ENCODE results near the gene SDHC.
"Not testable (repeated sequence)": the region's sequence is repeated elsewhere in the genome, so short reads cannot be mapped to it uniquely, and the experiment has no call there.

Gene SDHC

GRCh38 chr1:161388639-161389038, 74.5 kb downstream of the SDHC start:
- in situ Hi-C loops (cut with MboI; ENCODE audit: low pct_unique_long_range_greater_than_20kb, low sequenced_read_pairs, unreplicated experiment): no loop called here
- no peak for TF ChIP-seq CTCF (IDR thresholded peaks at IDR 0.05; ENCODE audit: extremely low read depth, insufficient read depth, missing control alignments)
- DNase-seq (ENCODE audit: low spot score): no peak

GRCh38 chr1:161389158-161389557, 75.0 kb downstream of the SDHC start:
- in situ Hi-C loops (cut with MboI; ENCODE audit: low pct_unique_long_range_greater_than_20kb, low sequenced_read_pairs, unreplicated experiment); DNase-seq (ENCODE audit: low spot score): not testable (repeated sequence)

DNA sequence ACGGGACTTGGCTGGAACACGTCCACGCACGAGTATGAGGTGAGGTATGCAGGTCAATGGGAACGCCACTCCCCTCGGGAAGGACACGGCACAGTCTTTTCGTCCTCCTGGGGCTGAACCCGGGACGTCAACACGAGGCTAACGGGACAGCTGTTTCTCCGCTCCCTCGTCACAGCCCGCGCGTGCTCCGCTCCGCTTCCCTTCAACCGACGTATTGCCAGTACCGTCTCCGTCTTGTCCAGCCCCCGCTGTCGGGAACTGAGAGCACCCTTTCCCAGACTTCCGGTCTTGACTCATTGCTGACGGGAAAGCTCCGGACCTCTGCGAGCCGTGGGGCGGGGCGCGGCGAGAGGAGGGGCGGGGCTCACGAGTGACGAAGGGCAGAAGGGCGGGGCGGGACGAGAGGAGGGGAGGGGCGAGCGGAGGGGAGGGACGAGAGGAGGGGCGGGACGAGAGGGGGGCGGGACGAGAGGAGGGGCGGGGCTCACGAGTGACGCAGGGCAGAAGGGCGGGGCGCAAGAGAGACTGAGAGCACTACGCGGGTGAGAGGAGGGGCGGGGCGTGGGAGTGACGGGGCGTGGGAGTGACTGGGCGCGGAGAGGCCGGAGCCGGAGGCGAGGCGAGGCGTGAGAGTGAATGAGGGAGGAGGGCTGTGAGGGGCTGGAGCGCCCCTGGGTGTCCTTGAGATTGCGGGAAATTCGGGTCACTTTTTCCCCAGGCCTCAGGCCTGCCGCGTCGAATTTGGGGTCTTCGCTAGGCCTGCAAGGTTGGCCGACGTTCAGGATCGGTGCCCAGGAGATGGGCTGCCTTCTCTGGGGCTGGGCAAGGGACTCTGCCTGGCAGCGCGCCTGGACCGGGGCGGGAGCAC, 75.7 kb downstream of the SDHC start:
- TF ChIP-seq CTCF (IDR thresholded peaks at IDR 0.05; ENCODE audit: extremely low read depth, insufficient read depth, missing control alignments): no peak
- in situ Hi-C loops (cut with MboI; ENCODE audit: low pct_unique_long_range_greater_than_20kb, low sequenced_read_pairs, unreplicated experiment): no loop called here
- peak; percentile 90 for DNase-seq (ENCODE audit: low spot score)

GRCh38 chr1:161390559-161390858, 76.3 kb downstream of the SDHC start:
- in situ Hi-C loops (cut with MboI; ENCODE audit: low pct_unique_long_range_greater_than_20kb, low sequenced_read_pairs, unreplicated experiment): no loop called here
- no peak for DNase-seq (ENCODE audit: low spot score)
- TF ChIP-seq CTCF (IDR thresholded peaks at IDR 0.05; ENCODE audit: extremely low read depth, insufficient read depth, missing control alignments): no peak

DNA sequence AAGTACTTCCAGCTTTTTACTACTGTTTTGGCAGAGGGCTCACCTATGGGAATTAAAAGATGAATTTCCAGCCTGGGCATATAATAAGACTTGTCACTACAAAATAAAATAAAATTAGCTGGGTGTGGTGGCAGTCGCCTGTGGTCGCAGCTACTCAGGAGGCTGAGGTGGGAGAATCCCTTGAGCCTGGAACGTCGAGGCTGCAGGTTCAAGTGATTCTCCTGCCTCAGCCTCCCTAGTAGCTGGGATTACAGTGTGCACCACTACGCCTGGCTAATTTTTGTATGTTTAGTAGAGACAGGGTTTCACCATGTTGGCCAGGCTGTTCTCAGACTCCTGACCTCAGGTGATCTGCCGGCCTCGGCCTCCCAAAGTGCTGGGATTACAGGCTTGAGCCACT, 77.0 kb downstream of the SDHC start:
- in situ Hi-C loops (cut with MboI; ENCODE audit: low pct_unique_long_range_greater_than_20kb, low sequenced_read_pairs, unreplicated experiment): not testable (repeated sequence)

GRCh38 chr1:161391611-161392010, 77.4 kb downstream of the SDHC start:
- in situ Hi-C loops (cut with MboI; ENCODE audit: low pct_unique_long_range_greater_than_20kb, low sequenced_read_pairs, unreplicated experiment): no loop called here
- no peak for TF ChIP-seq CTCF (IDR thresholded peaks at IDR 0.05; ENCODE audit: extremely low read depth, insufficient read depth, missing control alignments)
- DNase-seq (ENCODE audit: low spot score): no peak

More for the DNA sequence above, 77.0 kb downstream of the SDHC start:
- DNase-seq (ENCODE audit: low spot score): not testable (repeated sequence)

- no peak for TF ChIP-seq CTCF (IDR thresholded peaks at IDR 0.05; ENCODE audit: extremely low read depth, insufficient read depth, missing control alignments)
- in situ Hi-C loops (cut with MboI; ENCODE audit: low pct_unique_long_range_greater_than_20kb, low sequenced_read_pairs, unreplicated experiment): no loop called here
- no peak for DNase-seq (ENCODE audit: low spot score)
These were observed 79.0 kb downstream of the SDHC start for GRCh38 chr1:161393151-161393550.

DNA sequence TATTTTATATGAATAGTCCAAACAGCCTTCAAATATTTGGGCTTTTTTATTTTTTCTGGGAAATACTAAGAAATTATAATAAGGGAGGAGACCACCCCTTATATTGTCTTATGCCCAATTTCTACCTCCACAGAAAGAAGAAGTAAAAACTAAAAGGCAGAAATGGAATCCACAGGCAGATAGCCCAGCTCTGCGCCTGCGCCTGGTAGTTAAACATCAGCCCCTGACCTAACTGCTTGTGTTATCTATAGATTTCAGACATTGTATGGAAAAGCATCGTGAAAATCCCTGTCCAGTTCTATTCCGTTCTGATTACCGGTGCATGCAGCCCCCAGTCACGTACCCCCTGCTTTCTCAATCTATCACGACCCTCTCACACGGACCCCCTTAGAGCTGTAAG, 82.9 kb downstream of the SDHC start:
- in situ Hi-C loops (cut with MboI; ENCODE audit: low pct_unique_long_range_greater_than_20kb, low sequenced_read_pairs, unreplicated experiment): not testable (repeated sequence)

More for the DNA sequence above, 82.9 kb downstream of the SDHC start:
- DNase-seq (ENCODE audit: low spot score): not testable (repeated sequence)
